Medulla oblongata (tissue), 1 donor: ENCODE results near the gene NTRK2.

ENCODE experiments used
- DNase-seq: peaks from one replicate; pipeline ENCODE4 v3.0.0-alpha.2; 2015; ENCODE audit errors: extremely low spot score

The NTRK2 gene

DNA sequence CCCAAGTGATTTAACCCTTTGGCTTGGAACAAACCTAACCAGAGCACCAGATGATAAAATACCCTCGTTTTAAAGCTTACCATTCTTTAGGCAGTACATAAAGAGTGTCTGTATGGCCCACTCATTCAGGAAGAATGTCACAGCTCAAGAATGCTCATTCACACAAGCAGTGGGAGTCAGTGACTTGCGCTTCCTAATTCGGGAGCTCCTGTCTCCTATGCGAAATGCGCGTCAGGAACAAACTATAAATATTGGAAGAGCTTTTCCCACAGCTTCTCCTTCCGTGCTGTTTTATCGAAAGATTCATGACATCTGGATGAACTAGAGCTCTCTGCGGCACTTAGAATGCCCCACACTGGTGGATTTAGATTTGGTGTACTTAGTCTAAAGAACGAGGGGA, 66.6 kb downstream of the NTRK2 start:
- DNase-seq: no peak

DNA sequence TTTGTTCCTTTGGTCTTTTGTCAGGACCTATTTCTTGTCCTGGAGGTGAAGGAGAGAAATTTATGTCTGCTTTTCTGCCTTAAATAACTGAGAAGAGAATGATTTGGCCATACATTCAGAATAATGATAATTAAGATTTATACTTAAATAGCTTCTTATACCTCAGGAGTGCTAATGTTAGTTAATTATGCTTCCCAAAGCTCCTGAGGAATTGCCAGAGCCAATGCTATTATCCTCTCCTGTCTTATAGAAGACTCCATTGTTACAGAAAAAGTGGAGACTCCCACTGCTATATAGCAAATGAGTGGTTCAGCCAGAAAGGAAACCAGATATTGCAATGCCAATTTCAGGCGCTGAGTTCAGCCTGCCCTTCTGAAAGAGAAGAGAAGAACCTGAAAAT, 67.0 kb downstream of the NTRK2 start:
- DNase-seq: no peak

DNA sequence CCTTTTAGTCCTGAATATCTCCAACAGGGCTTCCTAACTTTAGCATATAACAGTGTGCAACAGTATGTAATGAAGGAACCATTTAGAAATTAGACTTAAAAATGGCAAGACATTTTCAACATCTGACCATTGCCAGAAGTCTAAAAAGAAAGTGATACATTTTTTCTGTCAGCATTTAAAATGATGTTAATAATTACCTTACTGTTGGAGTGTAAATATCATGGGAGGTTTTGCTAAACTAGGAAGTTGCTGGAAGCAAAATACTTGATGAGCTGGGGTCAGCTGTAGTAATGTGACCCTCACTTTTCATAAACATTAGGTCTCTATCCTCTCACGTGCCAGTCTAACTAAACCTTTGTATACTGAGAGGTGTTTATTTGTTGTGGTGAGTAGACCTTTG, 68.8 kb downstream of the NTRK2 start:
- DNase-seq: no peak

DNA sequence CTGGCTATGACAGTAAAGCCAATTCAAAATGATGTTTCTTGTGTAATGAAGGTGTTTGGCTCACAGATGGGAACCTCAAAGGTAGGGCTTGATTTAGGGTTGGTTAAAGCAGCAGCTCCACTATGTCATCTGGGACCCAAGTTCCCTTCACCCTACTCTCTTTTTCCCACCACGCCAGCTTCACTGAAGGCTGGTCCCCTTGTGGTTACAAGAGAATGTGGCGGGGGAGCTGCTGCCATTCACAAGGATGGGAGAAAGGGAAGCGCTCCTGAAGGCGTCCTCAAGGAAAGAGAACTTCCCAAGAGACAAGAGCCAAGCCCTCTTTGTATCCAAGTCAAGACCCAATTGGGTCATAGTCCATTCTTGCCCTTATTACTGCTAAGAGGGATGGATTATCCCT, 72.7 kb downstream of the NTRK2 start:
- DNase-seq: no peak

DNA sequence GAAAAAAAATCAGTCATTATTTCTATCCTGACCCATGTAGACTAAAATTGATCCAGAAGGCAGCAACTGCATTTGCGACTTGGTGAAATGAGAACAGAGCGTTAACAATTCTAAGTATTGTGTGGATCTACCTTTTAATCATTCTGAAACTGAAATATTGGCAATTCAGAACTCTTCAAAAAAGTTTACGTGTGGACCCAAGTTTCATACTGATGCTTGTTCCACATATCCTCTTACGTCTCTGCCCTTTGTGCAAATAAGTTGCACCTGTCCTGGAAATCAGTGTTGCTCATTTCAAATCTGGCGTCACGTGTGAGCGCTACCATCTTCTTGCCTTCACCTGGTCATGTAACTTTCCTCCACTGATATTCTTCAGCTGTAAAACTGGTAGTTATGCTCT, 74.7 kb downstream of the NTRK2 start:
- DNase-seq: no peak

DNA sequence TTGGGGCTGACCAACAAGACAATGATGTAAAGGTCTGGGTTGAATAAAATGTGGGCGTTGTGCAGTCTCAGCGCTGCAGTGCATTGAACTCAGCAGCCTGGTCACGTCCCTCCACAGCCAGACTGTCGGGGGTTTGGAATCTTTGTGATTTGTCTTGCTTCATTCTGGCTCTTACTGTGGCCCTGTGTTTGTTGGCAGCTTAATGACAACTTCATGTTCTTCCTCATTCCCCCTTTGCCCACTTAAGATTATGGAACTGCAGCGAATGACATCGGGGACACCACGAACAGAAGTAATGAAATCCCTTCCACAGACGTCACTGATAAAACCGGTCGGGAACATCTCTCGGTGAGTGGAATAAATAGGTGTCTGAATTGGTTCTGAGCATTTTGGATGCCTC, 75.2 kb downstream of the NTRK2 start:
- DNase-seq: no peak

DNA sequence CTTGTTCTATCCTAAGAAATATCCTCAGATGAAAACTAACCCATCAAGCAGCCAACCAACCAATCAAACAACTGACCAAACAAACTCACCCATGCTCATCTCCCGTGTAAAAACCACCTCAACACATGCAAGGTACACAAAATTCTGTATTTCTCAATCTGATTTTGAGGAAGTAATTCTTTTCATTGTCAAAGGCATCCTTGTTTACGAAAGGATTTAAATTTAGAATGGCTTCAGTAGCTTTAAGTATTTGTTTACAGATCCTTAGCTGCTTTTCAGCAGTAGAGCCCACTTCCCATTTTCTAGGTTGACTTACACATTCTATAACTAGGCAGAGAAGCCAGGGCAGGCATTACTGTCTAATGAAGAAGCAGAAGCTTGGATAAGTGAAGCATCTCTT, 78.6 kb downstream of the NTRK2 start:
- DNase-seq: no peak

DNA sequence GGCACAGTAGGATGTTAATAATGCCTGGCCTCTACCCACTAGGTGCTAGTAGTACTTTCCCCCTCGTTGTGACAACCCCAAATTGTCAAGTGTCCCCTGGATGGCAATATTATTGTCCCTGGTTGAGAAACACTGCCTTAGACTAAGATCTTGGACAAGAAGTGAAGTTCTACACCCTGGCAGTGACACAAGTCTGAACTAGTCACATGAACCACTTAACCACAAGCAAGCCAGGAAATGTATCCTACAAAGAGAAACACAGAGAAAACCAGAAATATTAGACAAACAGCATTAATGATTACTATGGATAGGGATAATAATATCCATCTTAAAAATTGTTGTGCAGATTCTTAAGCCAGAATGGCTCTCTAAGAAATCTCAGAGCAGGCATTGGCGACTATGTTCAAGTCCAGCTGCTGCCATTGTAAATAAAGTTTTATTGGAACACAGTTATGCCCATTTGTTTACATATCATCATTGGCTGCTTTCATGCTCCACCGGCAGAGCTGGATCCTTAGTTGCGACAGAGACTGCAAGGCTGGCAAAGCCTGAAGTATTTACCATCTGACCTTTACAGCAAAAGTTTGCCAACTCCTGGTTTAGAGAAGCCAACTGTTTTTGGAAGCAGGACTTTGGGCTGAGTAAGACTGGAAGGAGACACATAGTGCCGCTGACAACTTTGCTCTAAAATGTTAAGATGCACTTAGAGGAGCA, 80.8 kb downstream of the NTRK2 start:
- peak; percentile 71 for DNase-seq

DNA sequence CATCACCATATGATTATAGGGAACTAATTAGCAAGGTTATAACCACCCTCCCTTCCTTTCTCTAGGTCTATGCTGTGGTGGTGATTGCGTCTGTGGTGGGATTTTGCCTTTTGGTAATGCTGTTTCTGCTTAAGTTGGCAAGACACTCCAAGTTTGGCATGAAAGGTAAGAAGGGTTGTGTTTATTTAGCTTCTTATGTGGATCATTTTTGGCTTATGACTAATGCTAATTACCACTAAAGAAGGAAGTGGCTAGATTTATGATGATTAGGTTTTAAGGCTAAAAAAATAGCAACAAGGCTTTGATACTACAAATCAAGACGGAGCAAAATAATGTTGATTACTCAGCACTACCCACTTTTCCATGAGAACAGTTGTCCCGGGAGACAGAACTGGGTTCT, 82.4 kb downstream of the NTRK2 start:
- DNase-seq: no peak

DNA sequence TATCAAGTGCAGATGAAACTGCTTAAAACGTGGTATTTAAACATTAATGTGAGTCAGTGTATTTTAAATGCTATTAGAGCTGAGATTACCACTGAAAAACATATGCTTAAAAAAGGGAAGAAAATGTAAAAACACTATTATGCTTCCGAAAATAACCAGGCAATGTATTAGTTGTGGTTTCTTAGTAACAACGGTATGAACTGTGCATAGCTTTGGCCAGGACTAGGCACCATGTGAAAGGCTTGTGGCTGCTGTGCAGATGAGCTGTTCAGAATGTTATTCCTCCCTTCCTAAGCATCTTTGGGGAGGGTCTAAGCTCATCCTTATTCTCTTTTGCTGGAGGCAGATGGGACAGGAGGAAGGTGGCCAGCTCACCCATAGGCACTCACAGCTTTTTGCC, 84.9 kb downstream of the NTRK2 start:
- DNase-seq: no peak

DNA sequence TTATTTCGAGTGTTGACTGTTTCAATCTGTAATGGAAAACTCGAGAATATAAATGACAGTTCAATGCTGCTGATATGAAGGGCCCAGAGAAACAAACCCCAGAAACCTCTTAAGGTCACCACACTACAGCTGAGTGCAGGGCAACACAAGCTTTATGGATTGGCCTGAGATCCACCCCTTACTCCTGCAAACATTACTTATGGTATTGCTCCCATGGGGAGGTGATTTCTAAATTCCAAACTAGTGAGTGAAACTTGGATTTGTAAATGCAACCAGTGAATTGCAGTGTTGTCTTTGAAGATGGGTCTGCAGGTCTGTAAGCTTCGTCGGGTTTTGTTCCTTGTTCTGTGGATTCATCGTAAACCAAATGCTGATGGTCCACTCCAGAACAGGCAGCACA, 85.4 kb downstream of the NTRK2 start:
- no peak for DNase-seq

DNA sequence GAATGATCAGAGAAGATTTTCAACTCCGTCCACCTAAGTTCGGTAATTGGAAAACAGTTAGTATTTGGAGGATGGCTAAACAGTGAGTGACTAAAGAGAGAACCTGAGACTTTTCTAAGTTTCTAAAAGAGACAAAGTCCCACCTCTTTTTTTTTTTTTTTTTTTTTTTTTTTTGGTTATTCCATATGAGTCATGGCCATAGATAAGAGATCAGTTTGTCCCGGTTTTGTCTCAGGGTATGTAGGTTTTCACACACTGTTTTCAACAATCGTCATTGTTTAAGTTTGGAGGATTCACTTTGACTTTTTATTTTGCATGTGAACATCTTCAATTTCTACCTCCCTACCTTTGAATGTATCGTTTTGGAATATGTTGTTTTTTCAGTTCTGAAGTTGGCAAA, 85.9 kb downstream of the NTRK2 start:
- DNase-seq: no peak

DNA sequence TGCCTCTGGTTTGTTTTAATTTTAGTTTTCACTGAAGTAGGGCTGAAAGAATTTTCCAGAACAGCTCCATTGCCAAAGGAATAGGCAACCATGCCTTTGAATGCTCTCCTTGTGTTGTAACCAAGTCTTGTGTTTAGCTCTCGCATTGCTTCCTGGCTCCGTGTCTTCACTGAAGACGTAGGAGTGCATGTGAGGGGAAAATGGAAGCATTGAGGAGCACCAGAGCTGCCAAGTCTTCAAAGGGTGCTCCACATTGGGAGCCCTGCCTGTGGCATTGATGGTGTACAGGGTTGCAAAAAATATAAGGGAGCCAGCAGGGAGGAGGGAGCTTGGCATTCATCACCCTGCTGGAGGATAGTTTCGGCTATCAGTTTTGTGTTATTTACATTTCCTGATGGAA, 86.6 kb downstream of the NTRK2 start:
- peak; percentile 78 for DNase-seq

DNA sequence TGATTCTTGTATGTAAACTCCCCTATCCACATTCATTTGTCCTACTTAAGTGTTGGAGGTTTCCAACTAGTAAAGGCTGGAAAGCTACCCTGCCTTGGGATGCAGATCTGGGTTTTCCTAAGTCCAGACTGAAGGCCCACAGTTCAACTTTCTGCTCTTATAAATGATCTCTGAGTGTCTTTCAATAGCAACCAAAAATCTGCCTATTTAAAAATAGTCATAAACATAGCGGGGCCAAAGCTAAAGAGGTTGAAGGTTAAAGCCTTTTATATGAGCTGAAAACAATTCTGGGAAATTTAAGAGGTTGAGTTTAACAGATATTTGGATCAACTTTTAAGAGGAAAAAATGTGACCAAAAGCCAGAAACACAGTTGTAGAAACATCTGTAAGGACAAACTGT, 87.2 kb downstream of the NTRK2 start:
- no peak for DNase-seq

DNA sequence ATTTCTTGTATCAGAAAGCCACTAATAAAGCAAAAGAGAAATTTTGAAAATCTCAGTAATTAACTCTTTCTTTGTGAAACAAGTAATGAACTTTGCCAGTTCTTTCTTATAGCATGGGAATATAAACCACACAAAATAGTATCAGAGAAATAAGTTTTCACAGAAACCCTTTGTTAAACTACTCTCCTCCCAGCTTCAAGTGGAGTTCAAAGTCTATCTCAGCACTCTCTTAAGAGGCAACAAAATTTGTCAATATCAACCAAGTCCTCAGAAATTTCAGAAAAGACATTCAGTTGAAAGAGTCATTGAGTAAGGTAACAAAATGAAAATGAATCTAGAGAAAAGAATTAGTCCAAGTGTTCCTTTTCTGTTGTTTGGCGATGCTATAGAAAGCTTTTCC, 89.3 kb downstream of the NTRK2 start:
- DNase-seq: no peak

DNA sequence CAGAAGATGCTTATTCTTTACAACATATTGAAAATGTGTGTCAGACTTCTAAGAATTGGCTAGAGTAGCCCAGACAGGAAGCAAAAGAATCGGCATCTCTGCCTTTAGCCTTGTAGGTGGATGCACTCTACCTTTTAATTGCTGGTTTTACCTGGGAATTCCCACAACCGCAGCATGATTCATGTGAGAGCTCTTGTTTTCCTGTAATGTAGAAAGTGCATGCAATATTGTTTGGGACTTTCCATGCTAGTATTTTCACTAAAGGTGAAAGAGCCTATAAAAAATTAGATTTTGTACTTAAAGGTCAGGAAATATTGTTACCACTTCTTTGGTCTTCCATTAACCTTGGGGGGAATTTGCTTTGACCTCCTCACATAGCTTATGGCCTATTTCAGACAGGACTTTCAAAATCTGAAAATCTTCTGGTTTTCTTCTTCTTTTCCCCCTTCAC, 89.8 kb downstream of the NTRK2 start:
- DNase-seq: no peak

DNA sequence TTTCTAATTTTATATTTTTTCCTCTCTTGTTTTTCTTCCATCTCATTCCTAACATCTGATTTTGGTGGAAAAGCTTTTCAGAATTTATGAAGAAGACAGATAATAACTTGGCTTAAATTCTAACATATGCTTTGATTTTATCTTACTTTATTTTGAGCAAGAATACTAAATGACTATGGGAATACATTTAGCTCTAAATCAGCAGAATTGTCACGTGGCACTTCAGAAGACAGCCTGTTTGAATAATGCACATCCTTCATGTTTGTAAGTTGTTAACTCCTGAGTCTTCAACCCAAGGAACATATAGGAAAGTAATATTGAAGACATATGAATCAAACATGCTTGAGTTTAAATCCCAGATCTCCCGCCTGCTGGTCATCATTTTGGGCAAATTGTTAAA, 90.3 kb downstream of the NTRK2 start:
- DNase-seq: no peak

DNA sequence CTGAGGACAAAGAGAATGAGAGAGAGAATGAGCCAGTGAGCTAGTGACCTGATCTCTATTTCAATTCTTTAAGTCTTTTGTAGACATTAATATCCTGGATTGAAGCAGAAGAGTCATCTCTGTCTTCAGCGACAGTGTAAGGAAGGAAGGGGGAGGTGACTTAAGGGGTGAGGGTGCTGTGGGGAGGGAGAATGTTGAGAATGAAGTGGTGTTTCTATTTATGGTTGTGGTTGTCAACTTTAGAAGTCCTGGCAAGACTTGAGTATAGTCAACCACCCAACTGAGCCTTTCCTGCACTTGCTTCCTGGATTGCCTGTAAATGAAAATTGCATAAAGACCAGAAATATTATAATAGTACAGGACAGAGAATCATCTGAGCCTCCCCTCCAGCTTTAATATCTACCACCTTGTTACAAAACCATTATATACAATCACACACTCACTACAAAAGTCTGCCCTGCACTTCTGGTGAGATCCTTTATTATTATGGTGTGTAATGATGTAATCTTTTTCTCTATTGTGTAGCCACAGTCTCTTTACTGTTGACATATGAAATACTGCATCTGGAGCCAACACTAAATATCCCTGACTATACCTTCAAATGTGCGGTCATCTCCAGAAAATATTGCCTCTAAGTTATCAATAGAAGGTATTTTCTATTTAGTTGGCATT, 91.7 kb downstream of the NTRK2 start:
- DNase-seq: no peak

DNA sequence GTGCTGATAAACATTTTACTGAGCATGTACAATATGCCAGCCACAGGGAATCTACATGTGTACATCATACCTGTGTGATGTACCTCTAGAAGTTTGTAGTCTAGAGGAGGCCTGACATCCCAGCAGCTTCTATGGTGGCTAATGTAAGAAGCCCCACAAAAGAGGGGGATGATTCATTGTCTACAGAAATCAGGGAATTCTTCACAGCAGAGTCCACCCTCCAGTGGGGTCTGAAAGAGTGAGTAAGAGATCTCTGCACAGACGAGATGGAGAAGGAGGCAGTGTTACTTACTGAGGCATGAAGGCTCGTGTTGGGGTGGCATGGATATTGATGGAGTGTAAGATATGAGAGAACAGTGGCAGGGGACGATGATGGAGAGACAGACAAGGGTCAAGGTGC, 103.0 kb downstream of the NTRK2 start:
- no peak for DNase-seq

DNA sequence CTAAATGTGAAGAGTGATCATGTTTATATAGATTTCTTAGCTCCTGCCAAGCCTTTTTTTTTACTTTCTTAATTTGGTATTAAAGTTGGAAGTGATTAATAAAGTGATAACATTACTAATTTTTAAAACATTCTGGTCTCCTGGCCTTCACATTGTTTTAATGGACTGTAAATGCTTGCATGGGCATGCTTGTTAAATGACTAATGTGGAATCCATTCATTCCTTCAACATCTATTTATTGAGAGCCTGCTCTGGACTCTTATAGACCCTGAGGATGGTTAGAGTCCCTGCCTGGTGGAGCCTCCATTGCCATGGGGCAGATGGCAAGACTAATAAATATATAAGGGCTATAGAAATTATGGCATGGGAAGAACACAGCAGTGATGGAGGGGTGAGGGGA, 103.5 kb downstream of the NTRK2 start:
- no peak for DNase-seq

DNA sequence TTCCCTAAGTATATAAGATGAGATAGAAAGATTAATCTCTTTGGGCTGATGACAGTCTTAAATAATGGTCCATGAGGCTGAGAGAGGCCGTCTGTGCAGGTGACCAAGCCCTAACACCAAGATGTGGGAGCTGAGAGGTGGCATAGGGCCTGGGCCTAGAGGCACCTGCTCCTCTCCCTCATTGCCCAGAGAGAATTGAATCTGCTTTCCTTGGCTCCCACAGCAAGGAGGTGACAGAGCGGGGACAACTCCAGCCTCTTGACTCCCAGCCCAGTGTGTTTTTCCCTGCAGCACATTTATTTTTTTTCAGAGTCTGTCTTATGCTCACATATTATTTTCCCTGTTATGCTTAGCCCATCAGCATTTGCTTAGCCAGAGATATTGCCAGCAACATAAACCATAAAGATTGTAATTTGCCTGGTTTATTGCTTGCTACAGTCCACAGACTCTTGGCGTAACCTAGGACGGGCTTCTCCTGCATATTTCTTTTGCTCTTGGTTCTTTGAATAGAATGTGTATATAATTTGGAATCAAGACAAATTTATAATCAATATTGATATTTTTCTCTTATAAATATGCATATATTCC, 105.6 kb downstream of the NTRK2 start:
- peak; percentile 49 for DNase-seq

DNA sequence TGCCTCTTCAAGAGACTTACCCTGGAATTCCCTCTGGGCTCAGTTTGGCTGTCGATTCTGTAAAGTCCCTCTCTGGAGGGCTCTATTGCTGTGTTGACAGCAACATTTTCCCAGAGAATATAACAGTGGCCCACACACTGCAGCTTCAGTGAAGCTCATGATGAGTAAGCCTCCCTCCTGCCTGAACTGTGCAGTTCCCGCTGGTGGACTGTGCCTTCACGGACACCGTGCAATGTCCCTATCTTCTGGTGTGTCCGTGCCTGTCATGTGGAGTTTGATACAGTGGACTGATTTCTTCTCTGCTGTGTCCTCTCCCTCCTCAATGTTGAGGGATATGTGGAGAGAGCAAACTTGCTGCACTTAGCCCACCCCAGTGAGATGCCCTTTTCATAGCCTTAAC, 109.0 kb downstream of the NTRK2 start:
- DNase-seq: no peak

DNA sequence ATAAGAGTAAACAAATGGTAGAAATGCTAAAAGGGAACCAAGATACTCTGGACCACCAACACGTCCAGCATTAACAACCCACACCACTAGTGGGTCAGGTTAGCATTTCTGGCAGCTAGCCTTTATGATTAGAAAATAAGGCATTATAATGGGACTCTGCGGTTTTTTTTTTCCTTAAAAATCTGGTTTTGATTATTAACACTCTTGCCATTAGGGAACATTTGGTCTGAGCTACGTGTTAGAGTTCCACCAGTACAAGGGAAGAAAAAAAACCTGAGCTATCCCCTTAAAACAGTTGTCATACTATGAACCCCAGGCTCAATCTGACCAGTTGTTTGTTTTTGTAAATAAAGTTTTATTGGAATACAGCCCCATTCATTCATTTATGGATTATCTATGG, 110.4 kb downstream of the NTRK2 start:
- no peak for DNase-seq
